Tibial nerve (tissue), 4 donors: ENCODE results near the gene IWS1.

Experiments used
- EP300 ChIP-seq, 2 donors: sonication (generic); formaldehyde crosslinking; IDR thresholded peaks; one replicate each; pipeline ENCODE4 v1.6.1; 2017; ENCODE audit warnings: antibody characterized with exemption in 2 of 2, mild to moderate bottlenecking in 1 of 2
- TF ChIP-seq, protein P1 (sequence below), 5 experiments: fragments of 200-600 bp in 3 of 5; fragments of 450-650 bp in 2 of 5; sonication (generic) in 3 of 5; IDR thresholded peaks; one replicate each; pipeline ENCODE4 v1.5.1; 2016 to 2019; ENCODE audit warnings: antibody characterized with exemption in 5 of 5, mild to moderate bottlenecking in 3 of 5, moderate library complexity in 2 of 5

DNA sequence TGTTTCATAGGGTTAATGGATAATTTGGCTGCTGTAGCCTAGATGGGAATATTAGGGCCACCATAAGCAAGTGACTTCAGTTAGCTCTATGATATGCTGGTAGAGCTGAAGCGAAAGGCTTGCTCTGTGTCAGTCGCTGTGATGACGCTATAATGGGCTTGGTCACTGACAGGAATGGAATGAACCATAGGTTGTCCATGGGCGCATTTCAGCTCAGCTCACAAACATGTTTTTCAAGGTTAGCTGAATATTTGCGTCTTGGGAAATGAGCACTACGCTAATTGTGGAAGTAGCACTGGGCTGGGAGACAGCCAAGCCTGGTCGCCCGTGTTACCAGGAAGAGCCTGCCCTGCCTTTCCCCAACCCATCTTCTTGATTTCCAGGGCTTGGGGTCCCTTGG lies 6.0 kb upstream of the IWS1 start:
- TF ChIP-seq, protein P1, sequence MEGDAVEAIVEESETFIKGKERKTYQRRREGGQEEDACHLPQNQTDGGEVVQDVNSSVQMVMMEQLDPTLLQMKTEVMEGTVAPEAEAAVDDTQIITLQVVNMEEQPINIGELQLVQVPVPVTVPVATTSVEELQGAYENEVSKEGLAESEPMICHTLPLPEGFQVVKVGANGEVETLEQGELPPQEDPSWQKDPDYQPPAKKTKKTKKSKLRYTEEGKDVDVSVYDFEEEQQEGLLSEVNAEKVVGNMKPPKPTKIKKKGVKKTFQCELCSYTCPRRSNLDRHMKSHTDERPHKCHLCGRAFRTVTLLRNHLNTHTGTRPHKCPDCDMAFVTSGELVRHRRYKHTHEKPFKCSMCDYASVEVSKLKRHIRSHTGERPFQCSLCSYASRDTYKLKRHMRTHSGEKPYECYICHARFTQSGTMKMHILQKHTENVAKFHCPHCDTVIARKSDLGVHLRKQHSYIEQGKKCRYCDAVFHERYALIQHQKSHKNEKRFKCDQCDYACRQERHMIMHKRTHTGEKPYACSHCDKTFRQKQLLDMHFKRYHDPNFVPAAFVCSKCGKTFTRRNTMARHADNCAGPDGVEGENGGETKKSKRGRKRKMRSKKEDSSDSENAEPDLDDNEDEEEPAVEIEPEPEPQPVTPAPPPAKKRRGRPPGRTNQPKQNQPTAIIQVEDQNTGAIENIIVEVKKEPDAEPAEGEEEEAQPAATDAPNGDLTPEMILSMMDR (IDR thresholded peaks at IDR 0.05): no peak
- TF ChIP-seq EP300 (IDR thresholded peaks at IDR 0.05): no peak
